Activated T-helper 17 cell treated with anti-CD3 and anti-CD28 coated beads, Interleukin-2, amount 50 U/mL, for 72 hours (primary cell): ENCODE measurements around the gene PHF3. TPM values are rescaled to one million over a fixed set of nuclear protein-coding genes. Genes with fewer than 3 reads are reported as not detected.
"Not testable (repeated sequence)": the region's sequence is repeated elsewhere in the genome, so short reads cannot be mapped to it uniquely, and the experiment has no call there.

Experiments used
- ATAC-seq: fragments of 150-1000 bp; cut with Tn5 transposase; replicated peaks from 2 replicates; pipeline ENCODE4 v1.10.0; 2021; ENCODE audit warnings: mild to moderate bottlenecking, moderate library complexity
- H3K27ac Mint-ChIP-seq: one replicate; pipeline ENCODE4 v1.8.0; 2022; ENCODE audit warnings: mixed read lengths
- H3K27me3 Mint-ChIP-seq: one replicate; pipeline ENCODE4 v1.8.0; 2022; ENCODE audit warnings: mixed read lengths
- H3K36me3 Mint-ChIP-seq: one replicate; pipeline ENCODE4 v1.8.0; 2022; ENCODE audit warnings: low read depth, mild to moderate bottlenecking, mixed read lengths
- H3K4me1 Mint-ChIP-seq: one replicate; pipeline ENCODE4 v1.8.0; 2022; ENCODE audit warnings: mixed read lengths
- H3K4me3 Mint-ChIP-seq: one replicate; pipeline ENCODE4 v1.8.0; 2022; ENCODE audit warnings: mild to moderate bottlenecking, mixed read lengths
- H3K9me3 Mint-ChIP-seq: one replicate; pipeline ENCODE4 v1.8.0; 2022; ENCODE audit warnings: mixed read lengths
- total RNA-seq, 2 donors: library from RNA; stranded (reverse); gene quantifications; one replicate each; pipeline ENCODE4 v1.2.3, GENCODE V29; 2022

Gene PHF3
- total RNA-seq, 2 donors from 2014 or later = 45.3 to 91.4 TPM

DNA sequence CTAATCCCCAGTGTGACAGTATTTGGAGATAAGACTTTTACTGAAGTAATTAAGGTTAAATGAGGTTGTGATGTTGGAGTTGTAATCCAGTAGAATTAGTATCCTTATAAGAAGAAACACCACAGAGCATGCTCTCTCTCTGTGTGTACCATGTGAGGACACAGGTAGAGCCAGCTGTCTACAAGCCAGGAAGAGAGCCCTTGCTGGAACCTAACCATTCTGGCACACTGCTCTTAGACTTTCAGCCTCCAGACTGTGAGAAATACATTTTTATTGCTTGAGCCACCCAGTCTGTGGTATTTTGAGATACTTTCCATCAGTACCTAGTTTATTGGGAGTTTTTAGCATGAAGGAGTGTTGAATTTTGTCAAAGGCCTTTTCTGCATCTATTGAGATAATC lies 110.2 kb downstream of the PHF3 start:
- no peak for ATAC-seq
- no peak overlapping the region for H3K27ac Mint-ChIP-seq
- no peaks in the 10 kb centered on the region for H3K4me1 Mint-ChIP-seq
- no peaks in the 10 kb centered on the region for H3K9me3 Mint-ChIP-seq
- no peaks in the 10 kb centered on the region for H3K27me3 Mint-ChIP-seq
- H3K36me3 Mint-ChIP-seq = no peaks in the 10 kb centered on the region
- H3K4me3 Mint-ChIP-seq = no peak overlapping the region

DNA sequence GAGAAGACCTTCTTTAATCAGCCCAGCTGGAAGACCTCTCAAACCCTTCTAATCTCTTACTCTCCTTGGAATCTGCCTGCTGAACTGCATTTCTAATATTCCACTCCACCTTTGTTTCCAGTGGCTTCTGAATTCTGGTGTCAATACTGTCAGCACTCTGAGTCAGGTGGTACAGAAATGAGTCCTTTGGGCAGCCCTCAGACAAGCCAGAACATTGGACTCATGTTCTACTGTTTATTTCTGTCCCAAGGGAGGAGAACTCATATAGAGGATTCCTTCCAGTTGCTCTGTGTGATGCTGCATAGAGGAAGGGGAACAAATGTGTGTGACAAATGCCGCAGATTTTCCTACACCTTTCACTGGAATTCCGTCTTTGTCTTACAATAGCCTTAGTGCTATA lies 114.8 kb downstream of the PHF3 start:
- ATAC-seq = no peak
- Mint-ChIP-seq H3K4me1 (no peaks in the 10 kb centered on the region), H3K27me3 (no peaks in the 10 kb centered on the region), H3K9me3 (peaks cover under 1% of the 10 kb centered on the region), H3K36me3 (no peaks in the 10 kb centered on the region), H3K4me3 (no peak overlapping the region), H3K27ac (no peak overlapping the region)

DNA sequence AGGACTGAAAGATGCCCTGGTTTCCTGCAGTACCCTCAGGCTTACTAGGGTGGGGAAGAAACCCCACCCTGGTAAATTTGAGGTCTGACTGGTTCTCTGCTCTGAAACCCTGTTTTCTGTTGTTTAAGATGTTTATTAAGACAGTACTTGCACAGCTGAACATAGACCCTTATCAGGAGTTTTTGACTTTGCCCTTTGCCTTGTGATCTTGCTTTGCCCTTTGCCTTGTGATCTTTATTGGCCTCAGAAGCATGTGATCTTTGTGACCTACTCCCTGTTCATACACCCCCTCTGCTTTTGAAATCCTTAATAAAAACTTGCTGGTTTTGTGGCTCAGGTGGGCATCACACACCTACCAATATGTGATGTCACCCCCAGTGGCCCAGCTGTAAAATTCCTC lies 121.7 kb downstream of the PHF3 start:
- not testable (repeated sequence) for H3K4me1 Mint-ChIP-seq, H3K36me3 Mint-ChIP-seq, H3K27me3 Mint-ChIP-seq, H3K4me3 Mint-ChIP-seq, H3K27ac Mint-ChIP-seq, ATAC-seq, H3K9me3 Mint-ChIP-seq

DNA sequence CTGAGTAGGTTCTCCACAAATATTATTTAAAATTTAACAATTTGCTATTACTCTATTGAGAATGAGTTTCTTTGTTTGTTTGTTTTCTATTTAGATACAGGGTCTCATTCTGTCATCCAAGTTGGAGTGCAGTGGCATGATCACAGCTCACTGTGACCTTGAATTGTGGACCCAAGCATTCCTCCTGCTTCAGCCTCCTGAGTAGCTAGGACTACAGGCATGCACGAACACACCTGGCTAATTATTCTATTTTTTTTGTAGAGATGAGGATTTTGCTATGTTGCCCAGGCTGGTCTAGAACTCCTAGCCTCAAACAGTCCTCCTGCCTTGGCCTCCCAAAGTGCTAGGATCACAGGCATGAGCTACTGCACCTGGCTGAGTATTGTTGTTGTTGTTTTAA lies 122.2 kb downstream of the PHF3 start:
- no peak overlapping the region for H3K4me3 Mint-ChIP-seq
- H3K4me1 Mint-ChIP-seq = no peaks in the 10 kb centered on the region
- H3K36me3 Mint-ChIP-seq = no peaks in the 10 kb centered on the region
- H3K9me3 Mint-ChIP-seq = peaks cover 7% of the 10 kb centered on the region
- no peak for ATAC-seq
- H3K27me3 Mint-ChIP-seq = no peaks in the 10 kb centered on the region
- H3K27ac Mint-ChIP-seq = no peak overlapping the region

DNA sequence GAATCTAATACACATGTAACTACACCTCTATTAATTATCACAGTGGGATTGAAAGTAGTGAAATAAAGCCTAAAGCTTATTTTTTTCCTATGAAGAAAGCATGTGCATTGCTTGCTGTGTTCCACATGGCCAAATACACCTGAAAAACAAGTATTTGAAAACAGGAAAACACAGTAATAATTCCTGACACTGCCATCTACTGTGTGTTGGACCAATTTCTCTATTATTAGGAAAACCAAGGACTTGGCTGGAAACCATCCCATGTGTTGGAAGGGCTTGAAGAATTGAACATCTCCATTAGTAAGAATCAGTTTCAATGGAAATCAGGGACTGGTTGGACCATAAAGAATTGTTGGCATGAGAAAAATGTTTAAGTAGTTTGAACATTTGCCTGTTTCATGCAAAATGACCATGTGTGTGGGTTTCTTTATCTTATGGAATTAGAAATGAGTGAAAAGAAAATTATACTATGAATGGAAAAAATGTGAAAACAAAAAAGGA lies 124.1 kb downstream of the PHF3 start:
- no peaks in the 10 kb centered on the region for H3K36me3 Mint-ChIP-seq
- no peaks in the 10 kb centered on the region for H3K4me1 Mint-ChIP-seq
- ATAC-seq = no peak
- H3K4me3 Mint-ChIP-seq = no peak overlapping the region
- H3K9me3 Mint-ChIP-seq = peaks cover 7% of the 10 kb centered on the region
- H3K27ac Mint-ChIP-seq = no peak overlapping the region
- H3K27me3 Mint-ChIP-seq = no peaks in the 10 kb centered on the region

DNA sequence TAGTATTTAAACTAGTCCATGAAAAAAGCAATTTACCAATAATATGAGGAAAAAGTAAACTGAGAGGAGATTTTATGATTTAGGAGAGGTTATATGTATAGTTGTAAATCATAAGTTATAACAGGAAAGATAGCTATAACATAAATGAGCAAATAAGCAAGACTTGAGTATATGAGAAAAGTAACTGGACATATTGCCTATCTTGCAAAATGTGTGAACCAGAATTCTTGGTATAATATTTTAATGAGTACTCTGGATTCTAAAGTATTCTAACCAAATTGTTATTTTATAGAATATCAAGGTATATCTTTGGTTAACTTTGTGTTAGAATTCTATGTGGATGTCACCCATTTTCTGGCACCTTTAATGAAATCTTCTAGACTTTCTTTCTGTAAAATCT lies 124.6 kb downstream of the PHF3 start:
- Mint-ChIP-seq H3K36me3 (no peaks in the 10 kb centered on the region), H3K9me3 (peaks cover 7% of the 10 kb centered on the region), H3K4me1 (no peaks in the 10 kb centered on the region), H3K27ac (no peak overlapping the region), H3K27me3 (no peaks in the 10 kb centered on the region), H3K4me3 (no peak overlapping the region)
- no peak for ATAC-seq

DNA sequence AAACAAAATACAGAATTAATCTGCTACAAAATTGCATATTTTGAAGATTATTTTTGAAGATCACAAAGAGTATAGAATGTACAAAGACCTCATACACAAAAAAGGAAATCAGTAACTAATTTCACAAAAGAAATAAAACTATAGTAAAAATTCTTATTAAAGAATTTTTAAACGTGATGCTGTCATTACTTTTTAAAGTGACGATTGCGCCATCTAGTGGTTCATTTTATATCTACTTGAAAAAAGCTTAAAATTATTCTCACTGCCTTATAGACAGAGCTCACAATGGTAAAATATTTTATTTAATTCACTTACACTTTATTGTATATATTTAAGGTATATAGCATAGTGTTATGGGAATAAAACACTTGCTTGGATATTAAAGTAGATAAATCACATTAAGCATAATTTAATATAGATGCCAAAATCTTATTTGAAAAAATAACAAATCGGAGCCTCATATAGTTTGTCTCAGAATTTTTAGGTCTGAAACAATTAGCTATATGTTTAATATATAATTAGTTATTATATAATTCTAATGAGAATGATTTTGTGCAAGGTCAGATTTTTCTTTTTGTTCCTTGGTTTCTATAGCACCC lies 128.8 kb downstream of the PHF3 start:
- no peak for ATAC-seq
- Mint-ChIP-seq H3K27me3 (peaks cover 20% of the 10 kb centered on the region), H3K4me3 (no peak overlapping the region), H3K36me3 (no peaks in the 10 kb centered on the region), H3K27ac (no peak overlapping the region), H3K4me1 (no peaks in the 10 kb centered on the region), H3K9me3 (peaks cover 4% of the 10 kb centered on the region)

Other genes with a start within 250 kb of the PHF3 start
- gene PTP4A1, start 63.3 kb upstream of the PHF3 start, total RNA-seq = 10 to 100 TPM; 43.3 to 70.8 TPM